OCI-LY3 (cell line): ENCODE data around the gene E2F3.
"Not testable (repeated sequence)": the region's sequence is repeated elsewhere in the genome, so short reads cannot be mapped to it uniquely, and the experiment has no call there.

Source experiments
- H2AFZ ChIP-seq: fragments of 200-600, 300-600 bp; shearing (Covaris generic); 2 replicates; pipeline ENCODE4 v1.6.0; 2014; ENCODE audit warnings: antibody characterized with exemption, low read depth, low read length
- H3K27ac ChIP-seq: fragments of 200-600, 300-600 bp; sonication (generic); 2 replicates; pipeline ENCODE4 v1.5.1; 2014; ENCODE audit warnings: mild to moderate bottlenecking, low read length, moderate library complexity, mixed read lengths
- H3K27me3 ChIP-seq: fragments of 200-600, 300-600 bp; sonication (generic); 2 replicates; pipeline ENCODE4 v1.6.1; 2014; ENCODE audit warnings: low read depth, low read length, mixed read lengths
- H3K36me3 ChIP-seq: fragments of 200-600, 300-600 bp; sonication (generic); replicated peaks from 2 replicates; pipeline ENCODE3; 2014; ENCODE audit warnings: low read depth, low read length, mixed read lengths
- H3K4me1 ChIP-seq: fragments of 300-600, 200-600 bp; sonication (generic); 2 replicates; pipeline ENCODE4 v1.6.1; 2014; ENCODE audit warnings: low read length, mixed read lengths
- H3K4me2 ChIP-seq: fragments of 200-600, 300-600 bp; sonication (generic); 2 replicates; pipeline ENCODE4 v1.6.1; 2014; ENCODE audit warnings: low read length, mixed read lengths
- H3K4me3 ChIP-seq: fragments of 300-600, 200-600 bp; sonication (generic); 2 replicates; pipeline ENCODE4 v1.5.1; 2014; ENCODE audit warnings: antibody characterized with exemption, mild to moderate bottlenecking, low read length, moderate library complexity
- H3K79me2 ChIP-seq: fragments of 300-600, 200-600 bp; shearing (Covaris generic); 2 replicates; pipeline ENCODE4 v1.6.1; 2014; ENCODE audit warnings: mild to moderate bottlenecking, low read length, mixed read lengths
- H3K9ac ChIP-seq: fragments of 300-600, 200-600 bp; shearing (Covaris generic); 2 replicates; pipeline ENCODE4 v1.6.0; 2014; ENCODE audit warnings: mild to moderate bottlenecking, low read length, moderate library complexity
- H3K9me3 ChIP-seq: fragments of 200-600, 300-600 bp; shearing (Covaris generic); 2 replicates; pipeline ENCODE4 v1.6.1; 2014; ENCODE audit warnings: low read length, mixed read lengths; ENCODE audit not compliant: insufficient read depth
- H4K20me1 ChIP-seq: fragments of 200-600, 300-600 bp; sonication (generic); 2 replicates; pipeline ENCODE4 v1.6.1; 2016; ENCODE audit warnings: low read length, mixed read lengths; ENCODE audit not compliant: insufficient read depth
- EZH2phosphoT487 ChIP-seq: fragments of 200-600 bp; shearing (Covaris generic); IDR thresholded peaks from 2 replicates; pipeline ENCODE4 v1.6.1; 2018; ENCODE audit warnings: antibody characterized with exemption, mixed run types, low read depth
- TF ChIP-seq, protein P1 (sequence below): fragments of 200-600, 300-600 bp; sonication (generic); IDR thresholded peaks from 2 replicates; pipeline ENCODE4 v1.5.1; 2014; ENCODE audit warnings: antibody characterized with exemption, low read length, low read depth

The E2F3 gene

DNA sequence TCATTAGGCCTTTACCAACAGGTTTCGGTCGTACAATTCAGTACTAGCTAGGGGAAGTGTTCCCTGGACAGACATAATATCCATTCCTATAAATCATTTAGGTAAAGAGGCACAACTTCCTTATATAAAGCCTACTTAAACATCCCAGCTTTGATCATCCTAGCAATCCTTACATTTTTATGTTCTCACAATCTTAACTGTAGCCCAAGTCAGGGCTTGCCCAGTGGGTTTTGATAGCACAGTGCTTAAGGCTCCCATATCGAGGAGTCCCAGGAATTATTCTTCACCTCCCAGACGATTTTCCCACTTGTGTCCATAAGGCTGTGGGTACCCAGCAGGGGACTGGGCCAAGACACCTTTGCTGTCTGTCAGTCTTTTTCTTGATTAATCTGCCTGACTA lies 63.2 kb downstream of the E2F3 start:
- Histone ChIP-seq H3K9me3 (no peaks in the 10 kb centered on the region), H3K36me3 (peaks cover 32% of the 10 kb centered on the region), H3K27ac (peak overlapping the region; percentile 82; the same call in 1 of the 2 replicates), H3K4me3 (no peak overlapping the region), H3K79me2 (peaks cover 77% of the 10 kb centered on the region), H3K4me2 (peak overlapping the region; percentile 66), H2AFZ (no peak overlapping the region), H3K27me3 (no peaks in the 10 kb centered on the region), H3K4me1 (peaks cover 55% of the 10 kb centered on the region), H3K9ac (no peak overlapping the region), H4K20me1 (peaks cover 29% of the 10 kb centered on the region)
- no peak for TF ChIP-seq EZH2phosphoT487
- TF ChIP-seq, protein P1, sequence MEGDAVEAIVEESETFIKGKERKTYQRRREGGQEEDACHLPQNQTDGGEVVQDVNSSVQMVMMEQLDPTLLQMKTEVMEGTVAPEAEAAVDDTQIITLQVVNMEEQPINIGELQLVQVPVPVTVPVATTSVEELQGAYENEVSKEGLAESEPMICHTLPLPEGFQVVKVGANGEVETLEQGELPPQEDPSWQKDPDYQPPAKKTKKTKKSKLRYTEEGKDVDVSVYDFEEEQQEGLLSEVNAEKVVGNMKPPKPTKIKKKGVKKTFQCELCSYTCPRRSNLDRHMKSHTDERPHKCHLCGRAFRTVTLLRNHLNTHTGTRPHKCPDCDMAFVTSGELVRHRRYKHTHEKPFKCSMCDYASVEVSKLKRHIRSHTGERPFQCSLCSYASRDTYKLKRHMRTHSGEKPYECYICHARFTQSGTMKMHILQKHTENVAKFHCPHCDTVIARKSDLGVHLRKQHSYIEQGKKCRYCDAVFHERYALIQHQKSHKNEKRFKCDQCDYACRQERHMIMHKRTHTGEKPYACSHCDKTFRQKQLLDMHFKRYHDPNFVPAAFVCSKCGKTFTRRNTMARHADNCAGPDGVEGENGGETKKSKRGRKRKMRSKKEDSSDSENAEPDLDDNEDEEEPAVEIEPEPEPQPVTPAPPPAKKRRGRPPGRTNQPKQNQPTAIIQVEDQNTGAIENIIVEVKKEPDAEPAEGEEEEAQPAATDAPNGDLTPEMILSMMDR: no peak

DNA sequence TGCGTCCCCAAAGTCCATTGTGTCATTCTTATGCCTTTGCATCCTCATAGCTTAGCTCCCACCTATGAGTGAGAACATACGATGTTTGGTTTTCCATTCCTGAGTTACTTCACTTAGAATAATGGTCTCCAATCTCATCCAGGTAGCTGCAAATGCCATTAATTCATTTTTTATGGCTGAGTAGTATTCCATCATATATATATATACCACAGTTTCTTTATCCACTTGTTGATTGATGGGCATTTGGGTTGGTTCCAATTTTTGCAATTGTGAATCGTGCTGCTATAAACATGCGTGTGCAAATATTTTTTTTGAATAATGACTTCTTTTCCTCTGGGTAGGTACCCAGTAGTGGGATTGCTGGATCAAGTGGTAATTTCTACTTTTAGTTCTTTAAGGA lies 63.9 kb downstream of the E2F3 start:
- not testable (repeated sequence) for H3K4me2 ChIP-seq, H3K4me3 ChIP-seq, H3K9me3 ChIP-seq, H3K9ac ChIP-seq, H2AFZ ChIP-seq, H3K27me3 ChIP-seq, H3K27ac ChIP-seq
- H3K79me2 ChIP-seq: peaks cover 74% of the 10 kb centered on the region
- H4K20me1 ChIP-seq: peaks cover 33% of the 10 kb centered on the region
- H3K4me1 ChIP-seq: peaks cover 55% of the 10 kb centered on the region
- peaks cover 25% of the 10 kb centered on the region for H3K36me3 ChIP-seq

DNA sequence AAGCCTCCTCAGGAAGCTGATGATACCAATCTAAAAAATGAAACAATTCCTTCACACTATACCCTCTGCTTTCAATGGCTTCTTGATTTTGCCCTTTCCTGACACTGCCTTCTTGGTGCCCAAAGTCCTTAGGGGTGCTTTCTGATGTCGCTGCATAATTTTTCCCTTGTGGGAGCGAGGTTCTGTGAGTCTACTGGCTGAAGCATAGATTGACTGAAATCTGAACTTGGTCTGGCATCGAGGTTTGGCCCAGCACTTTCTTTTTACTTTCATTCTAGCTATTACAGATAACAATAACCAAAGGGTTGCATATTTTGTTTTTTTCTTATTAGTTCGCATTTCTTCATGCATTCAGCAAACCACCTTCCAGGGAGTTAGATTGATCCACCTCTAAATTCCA lies 65.8 kb downstream of the E2F3 start:
- H3K9me3 ChIP-seq: no peaks in the 10 kb centered on the region
- H3K27me3 ChIP-seq: no peaks in the 10 kb centered on the region
- H3K4me3 ChIP-seq: peak overlapping the region; percentile 6; the same call in 1 of the 2 replicates
- peaks cover 51% of the 10 kb centered on the region for H3K4me1 ChIP-seq
- no peak overlapping the region; the same call in 1 of the 2 replicates for H3K9ac ChIP-seq
- peaks cover 73% of the 10 kb centered on the region for H3K79me2 ChIP-seq
- H2AFZ ChIP-seq: no peak overlapping the region
- peaks cover 37% of the 10 kb centered on the region for H4K20me1 ChIP-seq
- peak overlapping the region; percentile 66 for H3K4me2 ChIP-seq
- H3K27ac ChIP-seq: peak overlapping the region; percentile 32; the same call in 1 of the 2 replicates
- no peak for TF ChIP-seq EZH2phosphoT487
- TF ChIP-seq, protein P1: no peak
- H3K36me3 ChIP-seq: peaks cover 17% of the 10 kb centered on the region

DNA sequence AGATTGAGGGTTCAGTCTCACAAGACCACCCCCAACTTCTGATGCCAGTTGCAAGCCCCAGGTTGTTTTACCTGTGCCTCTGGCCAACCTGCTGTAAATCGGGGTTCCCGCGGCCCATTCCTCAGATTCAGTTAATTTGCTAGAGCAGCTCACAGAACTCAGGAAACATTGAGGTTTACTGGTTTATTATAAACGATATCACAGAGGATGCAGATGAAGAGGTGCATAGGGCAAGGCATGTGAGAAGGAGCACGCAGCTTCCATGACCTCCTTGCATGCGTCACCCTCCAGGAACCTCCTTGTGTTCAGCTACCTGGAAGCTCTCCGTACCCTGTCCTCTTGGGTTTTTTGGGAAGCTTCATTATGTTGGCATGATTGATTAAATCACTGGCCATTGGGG lies 66.5 kb downstream of the E2F3 start:
- Histone ChIP-seq H3K4me2 (no peak overlapping the region), H3K9ac (no peak overlapping the region), H3K4me1 (peaks cover 46% of the 10 kb centered on the region), H2AFZ (no peak overlapping the region), H3K36me3 (peaks cover 13% of the 10 kb centered on the region), H4K20me1 (peaks cover 36% of the 10 kb centered on the region), H3K27me3 (no peaks in the 10 kb centered on the region), H3K4me3 (no peak overlapping the region), H3K27ac (no peak overlapping the region), H3K79me2 (peaks cover 66% of the 10 kb centered on the region), H3K9me3 (no peaks in the 10 kb centered on the region)
- TF ChIP-seq, protein P1: no peak
- TF ChIP-seq EZH2phosphoT487: no peak
